DOHH2 (cell line): ENCODE measurements around the gene VAV2.

ENCODE experiments used
- H3F3A ChIP-seq: fragments of 200-600 bp; sonication (generic), shearing (Covaris generic); 2 replicates; pipeline ENCODE4 v1.6.0; 2016; ENCODE audit warnings: antibody characterized with exemption, mild to moderate bottlenecking; ENCODE audit not compliant: control insufficient read depth, insufficient read depth
- H3K27ac ChIP-seq: fragments of 200-600 bp; sonication (generic); 2 replicates; pipeline ENCODE4 v1.5.1; 2014; ENCODE audit warnings: low read depth, mild to moderate bottlenecking, low read length, moderate library complexity
- H3K27me3 ChIP-seq: fragments of 200-600 bp; sonication (generic); 2 replicates; pipeline ENCODE4 v1.6.1; 2014; ENCODE audit warnings: mild to moderate bottlenecking, low read length, mixed read lengths; ENCODE audit not compliant: control insufficient read depth
- H3K36me3 ChIP-seq: fragments of 200-600 bp; sonication (generic); 2 replicates; pipeline ENCODE4 v1.6.1; 2014; ENCODE audit warnings: mild to moderate bottlenecking, low read length, moderate library complexity, mixed read lengths; ENCODE audit not compliant: control insufficient read depth
- H3K4me1 ChIP-seq: fragments of 200-600 bp; sonication (generic); 2 replicates; pipeline ENCODE4 v1.6.1; 2014; ENCODE audit warnings: mild to moderate bottlenecking, low read length, mixed read lengths; ENCODE audit not compliant: control insufficient read depth
- H3K4me2 ChIP-seq: fragments of 200-600 bp; sonication (generic); 2 replicates; pipeline ENCODE4 v1.6.0; 2014; ENCODE audit warnings: mild to moderate bottlenecking, low read length, moderate library complexity
- H3K4me3 ChIP-seq: fragments of 200-600 bp; sonication (generic); 2 replicates; pipeline ENCODE4 v1.5.1; 2014; ENCODE audit warnings: mild to moderate bottlenecking, low read length, mixed read lengths
- H3K79me2 ChIP-seq: fragments of 200-600 bp; sonication (generic); 2 replicates; pipeline ENCODE4 v1.6.1; 2014; ENCODE audit warnings: mild to moderate bottlenecking, low read length, mixed read lengths; ENCODE audit not compliant: control insufficient read depth
- H3K9me2 ChIP-seq: fragments of 200-600 bp; sonication (generic); replicated peaks from 2 replicates; pipeline ENCODE4 v1.6.1; 2014; ENCODE audit warnings: mild to moderate bottlenecking, low read length, mixed read lengths; ENCODE audit not compliant: control insufficient read depth
- H3K9me3 ChIP-seq: fragments of 200-600 bp; sonication (generic); 2 replicates; pipeline ENCODE4 v1.6.1; 2014; ENCODE audit warnings: antibody characterized with exemption, low read length, mixed read lengths; ENCODE audit not compliant: control insufficient read depth, insufficient read depth
- H4K20me1 ChIP-seq: fragments of 200-600 bp; sonication (generic); 2 replicates; pipeline ENCODE4 v1.6.0; 2014; ENCODE audit warnings: low read depth, mild to moderate bottlenecking, antibody characterized with exemption, low read length, moderate library complexity; ENCODE audit not compliant: control insufficient read depth, insufficient read depth
- CTCF ChIP-seq: fragments of 200-600 bp; sonication (generic); IDR thresholded peaks from one replicate; pipeline ENCODE4 v1.5.1; 2014; ENCODE audit warnings: antibody characterized with exemption, mild to moderate bottlenecking, low read depth, low read length; ENCODE audit not compliant: poor library complexity, severe bottlenecking
- EZH2phosphoT487 ChIP-seq: fragments of 200-600 bp; sonication (generic); IDR thresholded peaks from 2 replicates; pipeline ENCODE4 v1.6.1; 2017; ENCODE audit warnings: borderline replicate concordance, mild to moderate bottlenecking, antibody characterized with exemption, low read length, moderate library complexity, mixed read lengths

Gene VAV2

GRCh38 chr9:133728856-133729616 is 263.1 kb downstream of the VAV2 start:
- Histone ChIP-seq H3K79me2 (no peaks in the 10 kb centered on the region), H3K27ac (no peak overlapping the region), H3K27me3 (peaks cover 13% of the 10 kb centered on the region; the same call in 1 of the 2 replicates), H3K9me2 (no peaks in the 10 kb centered on the region), H3K4me1 (no peaks in the 10 kb centered on the region), H4K20me1 (no peaks in the 10 kb centered on the region), H3K4me2 (no peak overlapping the region), H3K36me3 (no peaks in the 10 kb centered on the region), H3F3A (no peaks in the 10 kb centered on the region), H3K4me3 (no peak overlapping the region), H3K9me3 (no peaks in the 10 kb centered on the region)
- TF ChIP-seq EZH2phosphoT487: no peak

GRCh38 chr9:133727876-133728441 is 264.2 kb downstream of the VAV2 start:
- Histone ChIP-seq H4K20me1 (no peaks in the 10 kb centered on the region), H3K9me3 (no peaks in the 10 kb centered on the region), H3K4me1 (no peaks in the 10 kb centered on the region), H3K79me2 (no peaks in the 10 kb centered on the region), H3K36me3 (no peaks in the 10 kb centered on the region), H3K27me3 (peaks cover 13% of the 10 kb centered on the region; the same call in 1 of the 2 replicates), H3K4me2 (no peak overlapping the region), H3K27ac (no peak overlapping the region), H3K4me3 (no peak overlapping the region), H3F3A (no peaks in the 10 kb centered on the region), H3K9me2 (no peaks in the 10 kb centered on the region)
- TF ChIP-seq EZH2phosphoT487 (no peak), CTCF (no peak)

GRCh38 chr9:133727277-133727875 is 264.7 kb downstream of the VAV2 start:
- Histone ChIP-seq H3K27me3 (peaks cover 13% of the 10 kb centered on the region; the same call in 1 of the 2 replicates), H3K9me3 (no peaks in the 10 kb centered on the region), H3K4me2 (no peak overlapping the region), H4K20me1 (no peaks in the 10 kb centered on the region), H3K79me2 (no peaks in the 10 kb centered on the region), H3K36me3 (no peaks in the 10 kb centered on the region), H3K4me1 (no peaks in the 10 kb centered on the region), H3F3A (no peaks in the 10 kb centered on the region), H3K4me3 (no peak overlapping the region), H3K9me2 (no peaks in the 10 kb centered on the region), H3K27ac (no peak overlapping the region)
- TF ChIP-seq CTCF (no peak), EZH2phosphoT487 (no peak)
